ENCODE results near the gene RSAD1.

Gene RSAD1

GRCh38 chr17:50465635-50466034 lies 13.0 kb upstream of the RSAD1 start:
- no peaks in the 10 kb centered on the region for H3K27me3 ChIP-seq (ENCODE audit: insufficient read depth, low read depth, severe bottlenecking)
- no peak overlapping the region; the same call in 1 of the 2 replicates for H3K27ac ChIP-seq
- DNase-seq: no peak
- H3K4me3 ChIP-seq (ENCODE audit: low read depth, low read length): no peak overlapping the region
- TF ChIP-seq, protein P1, sequence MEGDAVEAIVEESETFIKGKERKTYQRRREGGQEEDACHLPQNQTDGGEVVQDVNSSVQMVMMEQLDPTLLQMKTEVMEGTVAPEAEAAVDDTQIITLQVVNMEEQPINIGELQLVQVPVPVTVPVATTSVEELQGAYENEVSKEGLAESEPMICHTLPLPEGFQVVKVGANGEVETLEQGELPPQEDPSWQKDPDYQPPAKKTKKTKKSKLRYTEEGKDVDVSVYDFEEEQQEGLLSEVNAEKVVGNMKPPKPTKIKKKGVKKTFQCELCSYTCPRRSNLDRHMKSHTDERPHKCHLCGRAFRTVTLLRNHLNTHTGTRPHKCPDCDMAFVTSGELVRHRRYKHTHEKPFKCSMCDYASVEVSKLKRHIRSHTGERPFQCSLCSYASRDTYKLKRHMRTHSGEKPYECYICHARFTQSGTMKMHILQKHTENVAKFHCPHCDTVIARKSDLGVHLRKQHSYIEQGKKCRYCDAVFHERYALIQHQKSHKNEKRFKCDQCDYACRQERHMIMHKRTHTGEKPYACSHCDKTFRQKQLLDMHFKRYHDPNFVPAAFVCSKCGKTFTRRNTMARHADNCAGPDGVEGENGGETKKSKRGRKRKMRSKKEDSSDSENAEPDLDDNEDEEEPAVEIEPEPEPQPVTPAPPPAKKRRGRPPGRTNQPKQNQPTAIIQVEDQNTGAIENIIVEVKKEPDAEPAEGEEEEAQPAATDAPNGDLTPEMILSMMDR (IDR thresholded peaks at IDR 0.05; ENCODE audit: low read depth, low read length): no peak
- no peaks in the 10 kb centered on the region for H3K9me3 ChIP-seq (ENCODE audit: severe bottlenecking)
- no peaks in the 10 kb centered on the region for H3K36me3 ChIP-seq

GRCh38 chr17:50466371-50467113 lies 12.1 kb upstream of the RSAD1 start:
- H3K27me3 ChIP-seq (ENCODE audit: insufficient read depth, low read depth, severe bottlenecking): no peaks in the 10 kb centered on the region
- TF ChIP-seq, protein P1 (IDR thresholded peaks at IDR 0.05; ENCODE audit: low read depth, low read length): no peak
- H3K9me3 ChIP-seq (ENCODE audit: severe bottlenecking): no peaks in the 10 kb centered on the region
- no peak overlapping the region for H3K27ac ChIP-seq
- H3K36me3 ChIP-seq: no peaks in the 10 kb centered on the region
- DNase-seq: no peak
- H3K4me3 ChIP-seq (ENCODE audit: low read depth, low read length): no peak overlapping the region

DNA sequence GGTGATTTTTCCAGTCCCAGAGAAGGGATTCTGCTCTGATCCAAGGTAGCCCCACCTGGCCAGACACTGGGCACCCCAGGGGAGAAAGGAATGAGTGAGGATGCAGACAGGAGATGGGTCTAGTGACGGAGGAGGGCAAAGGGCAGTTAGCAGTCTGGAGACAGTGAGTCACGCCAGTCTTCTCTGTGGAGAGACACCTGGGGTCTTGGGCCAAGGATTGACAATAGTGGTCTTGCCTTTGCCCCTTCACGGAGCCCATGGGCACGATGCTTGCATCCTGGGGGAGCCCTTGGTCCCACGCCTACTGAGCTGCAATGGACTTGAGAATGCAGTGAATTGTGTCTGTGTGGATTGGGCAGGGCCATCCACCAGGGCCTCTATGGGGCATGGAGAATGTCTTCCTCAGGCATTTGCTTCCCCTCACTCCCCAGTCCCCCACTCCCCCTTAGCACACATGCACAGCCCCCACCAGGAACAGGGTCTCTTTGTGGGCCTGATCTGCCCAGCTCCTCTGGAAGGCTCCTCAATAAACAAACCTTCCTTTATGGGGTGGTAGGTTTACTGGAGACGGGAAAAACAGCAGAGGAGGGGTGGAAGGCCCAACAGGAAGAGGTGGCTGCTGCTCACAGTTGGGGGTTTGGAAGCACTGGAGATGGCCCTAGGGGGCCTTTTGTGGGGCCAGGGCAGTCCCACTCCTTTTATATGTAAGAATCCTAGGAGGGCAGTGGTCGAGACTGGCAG lies 11.4 kb upstream of the RSAD1 start:
- Histone ChIP-seq H3K36me3 (no peaks in the 10 kb centered on the region), H3K27me3 (ENCODE audit: insufficient read depth, low read depth, severe bottlenecking) (no peaks in the 10 kb centered on the region), H3K4me3 (ENCODE audit: low read depth, low read length) (no peak overlapping the region), H3K9me3 (ENCODE audit: severe bottlenecking) (no peaks in the 10 kb centered on the region), H3K27ac (no peak overlapping the region)
- TF ChIP-seq, protein P1 (IDR thresholded peaks at IDR 0.05; ENCODE audit: low read depth, low read length): no peak
- no peak for DNase-seq

DNA sequence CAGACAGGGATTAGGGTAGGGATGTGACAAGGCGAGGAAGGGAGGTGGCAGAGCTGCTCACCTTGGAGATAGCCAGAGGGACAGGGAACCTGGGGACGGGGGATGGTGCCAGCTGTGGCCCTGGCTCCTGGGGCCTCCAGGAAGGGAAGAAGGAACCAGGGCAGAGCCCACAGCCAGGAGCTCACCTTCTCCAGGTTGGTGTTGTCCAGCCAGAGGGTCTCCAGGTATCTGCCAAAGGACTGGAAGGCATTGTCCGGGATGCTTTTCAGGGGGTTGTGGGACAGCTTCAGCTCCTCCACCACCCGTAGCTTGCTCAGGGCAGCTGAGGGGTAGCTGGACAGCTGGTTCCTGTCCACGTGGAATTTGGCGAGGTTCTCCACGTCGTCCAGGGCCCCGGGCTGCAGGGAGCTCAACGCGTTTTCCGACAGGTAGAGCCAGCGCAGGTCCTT lies 10.8 kb upstream of the RSAD1 start:
- H3K27me3 ChIP-seq (ENCODE audit: insufficient read depth, low read depth, severe bottlenecking): no peaks in the 10 kb centered on the region
- TF ChIP-seq, protein P1 (IDR thresholded peaks at IDR 0.05; ENCODE audit: low read depth, low read length): no peak
- DNase-seq: no peak
- H3K9me3 ChIP-seq (ENCODE audit: severe bottlenecking): no peaks in the 10 kb centered on the region
- no peak overlapping the region for H3K27ac ChIP-seq
- H3K4me3 ChIP-seq (ENCODE audit: low read depth, low read length): no peak overlapping the region
- H3K36me3 ChIP-seq: no peaks in the 10 kb centered on the region

- DNase-seq: no peak
- Histone ChIP-seq H3K36me3 (no peaks in the 10 kb centered on the region), H3K27ac (no peak within 1 kb of the TSS), H3K4me3 (ENCODE audit: low read depth, low read length) (no peak within 1 kb of the TSS), H3K27me3 (ENCODE audit: insufficient read depth, low read depth, severe bottlenecking) (no peaks in the 10 kb centered on the region), H3K9me3 (ENCODE audit: severe bottlenecking) (no peaks in the 10 kb centered on the region)
- TF ChIP-seq, protein P1 (IDR thresholded peaks at IDR 0.05; ENCODE audit: low read depth, low read length): no peak
Observed at GRCh38 chr17:50468304-50469207, 10.1 kb upstream of the RSAD1 start, which contains the start of gene CHAD. CHAD (minus strand) TSS chr17:50468880; CDS start chr17:50468813, 67 bp downstream.
